Glomerular visceral epithelial cell (primary cell): ENCODE measurements around the gene ZMIZ1.

ENCODE experiments used
- DNase-seq: peaks from one replicate; pipeline ENCODE4 v3.0.0-alpha.2; 2016; ENCODE audit errors: extremely low spot score

The ZMIZ1 gene

DNA sequence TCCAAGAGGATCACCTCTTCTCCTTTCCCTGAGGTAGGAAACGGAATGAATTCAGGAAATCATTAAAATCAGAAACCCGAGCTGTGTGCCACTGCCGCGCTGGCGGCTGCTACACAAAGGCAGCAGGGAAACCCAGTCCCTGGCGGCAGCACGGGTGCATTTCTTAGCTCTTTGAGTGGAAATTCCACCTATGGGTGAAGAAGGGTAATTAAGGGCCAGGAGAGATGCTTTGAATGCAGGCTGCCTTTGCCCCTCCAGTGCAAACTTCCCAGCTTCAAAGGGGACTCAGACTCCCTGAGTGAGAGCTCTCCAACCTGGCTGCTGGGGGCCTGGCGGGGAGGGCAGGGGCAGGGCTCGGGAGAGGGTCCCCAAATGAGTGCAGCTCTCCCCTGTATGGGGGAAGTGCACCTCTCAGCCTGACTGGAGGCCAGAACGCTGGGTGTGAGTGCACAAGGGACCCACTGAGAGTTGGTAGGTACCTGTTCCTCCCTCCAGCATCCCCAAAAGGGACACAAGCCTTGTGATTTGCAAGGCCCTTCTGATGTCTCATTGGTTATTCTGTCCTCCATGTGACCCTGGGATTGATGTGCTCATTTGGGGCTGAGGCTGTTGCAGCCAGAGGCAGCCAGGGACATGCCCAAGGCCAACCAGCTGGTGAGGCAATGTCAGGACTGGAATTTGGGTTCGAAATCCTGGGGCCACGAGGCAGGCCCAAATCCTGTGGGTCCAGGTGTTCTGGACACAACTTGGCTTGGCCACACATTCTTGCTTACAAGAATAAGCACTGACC, 16.3 kb upstream of the ZMIZ1 start:
- no peak for DNase-seq

DNA sequence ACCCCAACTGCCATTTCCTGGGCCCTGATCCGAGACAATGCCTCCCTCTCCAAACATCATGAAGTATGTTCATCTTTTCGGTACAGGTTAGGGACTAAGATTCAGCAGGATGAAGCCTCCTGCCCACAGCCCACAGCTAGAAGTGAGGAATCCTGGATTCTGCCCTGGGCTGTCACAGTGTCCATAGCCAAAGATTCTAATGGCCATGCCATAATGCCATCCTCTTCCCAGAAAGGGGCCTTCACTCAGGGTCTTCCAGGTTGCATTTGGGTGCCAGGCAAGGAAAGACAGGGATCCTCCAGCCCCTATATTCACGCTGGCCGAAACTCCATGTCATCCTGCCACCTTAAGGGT, 15.7 kb upstream of the ZMIZ1 start:
- no peak for DNase-seq

DNA sequence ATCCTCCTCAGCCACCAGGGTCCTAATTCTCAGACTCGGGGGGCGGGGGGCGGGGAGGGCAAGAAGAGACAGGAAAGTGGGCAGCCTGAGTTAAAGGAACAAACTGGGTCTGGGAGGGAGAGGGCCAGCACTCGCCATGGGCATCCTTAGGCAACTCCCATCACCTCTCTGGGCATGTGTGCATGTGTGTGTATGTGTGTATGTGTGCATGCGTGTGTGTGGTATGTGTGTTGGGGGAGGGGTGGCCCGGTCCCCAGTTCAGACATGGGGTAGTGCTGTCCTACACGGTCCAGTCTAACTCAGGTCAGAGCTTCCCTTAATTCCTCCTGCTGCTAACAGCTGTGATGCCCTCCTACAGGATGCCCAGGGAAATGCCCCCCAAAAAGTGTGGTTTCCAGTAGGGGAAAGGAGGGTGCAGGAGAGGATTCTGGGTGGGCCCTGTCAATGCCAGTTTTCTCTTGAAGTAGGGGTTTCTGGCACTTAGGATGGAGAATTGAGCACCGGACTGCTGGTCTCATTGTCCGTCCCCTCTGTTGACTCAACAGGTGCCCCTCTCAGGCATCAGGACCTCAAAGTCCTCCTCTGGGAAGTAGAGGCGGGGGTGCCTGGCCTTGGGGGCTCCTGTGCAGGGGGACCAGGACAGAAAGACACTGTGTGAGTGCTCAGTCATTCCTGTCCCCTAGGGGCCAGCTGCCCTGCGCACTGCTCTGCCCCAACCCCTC, 15.1 kb upstream of the ZMIZ1 start:
- no peak for DNase-seq

DNA sequence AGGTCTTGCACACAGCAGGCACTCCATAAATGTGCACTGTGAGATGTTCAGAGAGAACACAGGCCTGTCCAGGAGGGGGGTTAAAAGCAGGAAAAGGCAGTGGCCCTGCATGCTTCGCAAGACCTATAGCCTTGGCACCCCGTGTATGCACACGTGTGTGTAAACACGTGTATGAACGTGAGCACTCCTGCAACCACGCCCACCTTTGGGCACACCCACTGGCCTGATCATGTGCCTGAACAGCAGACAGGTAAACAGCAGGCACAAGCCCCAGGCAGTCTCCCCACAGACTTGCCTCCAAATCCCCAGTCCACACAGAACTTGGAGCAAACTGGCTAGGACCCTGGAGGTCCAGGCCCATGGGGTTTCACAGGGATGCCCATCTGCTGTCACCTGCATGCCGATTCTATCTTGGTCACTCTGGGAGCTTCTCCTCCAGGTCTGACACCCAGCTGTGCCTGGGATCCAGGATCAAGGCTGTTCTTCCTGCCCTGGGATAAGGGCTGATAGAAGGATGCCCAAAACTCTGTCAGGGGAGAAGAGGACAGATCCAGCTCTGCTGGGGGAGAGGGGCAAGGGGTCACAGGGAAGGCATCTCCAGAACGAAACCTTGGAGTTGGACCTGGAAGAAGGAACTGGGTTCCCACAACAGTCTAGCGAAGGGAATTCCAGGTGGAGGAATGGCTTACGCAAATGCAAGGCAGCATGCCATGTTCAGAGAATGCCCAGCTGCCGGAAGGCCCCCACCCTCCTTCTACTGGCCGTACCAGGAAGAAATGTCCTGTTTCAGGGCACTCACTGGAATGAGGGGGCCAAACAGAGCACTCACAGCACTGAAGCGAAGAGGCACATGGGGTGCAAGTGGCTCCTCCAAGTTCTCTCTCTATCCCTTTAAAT, 14.3 kb upstream of the ZMIZ1 start:
- no peak for DNase-seq

DNA sequence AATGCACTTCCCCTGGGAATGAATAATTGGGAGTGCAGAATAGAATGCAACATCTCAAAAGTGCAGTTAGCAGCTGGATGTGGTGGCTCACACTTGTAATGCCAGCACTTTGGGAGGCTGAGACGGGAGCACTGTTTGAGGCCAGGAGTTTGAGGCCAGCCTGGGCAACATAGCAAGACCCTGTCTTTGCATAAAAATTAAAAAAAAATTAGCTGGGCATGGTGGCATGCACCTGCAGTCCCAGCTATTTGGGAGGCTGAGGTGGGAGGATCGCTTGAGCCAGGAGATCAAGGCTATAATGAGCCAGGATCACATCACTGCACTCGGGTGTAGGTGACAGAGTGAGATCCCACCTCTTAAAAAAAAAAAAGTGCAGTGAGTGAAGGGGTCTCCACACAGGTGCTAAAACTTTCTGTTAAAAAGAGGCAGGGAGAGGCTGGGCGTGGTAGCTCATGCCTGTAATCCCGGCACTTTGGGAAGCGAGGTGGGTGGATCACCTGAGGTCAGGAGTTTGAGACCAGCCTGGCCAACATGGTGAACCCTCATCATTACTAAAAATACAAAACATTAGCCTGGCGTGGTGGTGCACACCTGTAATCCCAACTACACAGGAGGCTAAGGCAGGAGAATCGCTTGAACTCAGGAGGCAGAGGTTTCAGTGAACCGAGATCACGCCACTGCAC, 13.5 kb upstream of the ZMIZ1 start:
- no peak for DNase-seq

DNA sequence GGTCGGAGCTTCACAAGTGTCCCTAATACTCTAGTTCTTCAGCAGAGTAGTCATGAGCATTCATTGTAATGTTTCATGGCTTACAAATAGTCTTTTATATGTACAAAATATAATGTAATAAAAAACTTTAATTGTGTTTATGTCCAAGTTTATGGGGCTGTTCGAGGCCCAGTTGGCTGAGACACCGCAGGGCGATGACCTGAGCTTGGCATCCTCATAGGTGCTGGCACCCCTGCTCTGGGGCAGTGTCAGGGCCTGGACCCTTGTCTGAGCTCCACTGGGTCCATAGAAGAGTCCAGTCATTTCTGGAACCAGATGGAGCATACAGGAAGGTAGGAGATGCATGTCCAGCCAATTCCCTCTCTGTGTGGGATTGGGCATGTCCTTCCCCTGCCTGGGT, 12.9 kb upstream of the ZMIZ1 start:
- no peak for DNase-seq

DNA sequence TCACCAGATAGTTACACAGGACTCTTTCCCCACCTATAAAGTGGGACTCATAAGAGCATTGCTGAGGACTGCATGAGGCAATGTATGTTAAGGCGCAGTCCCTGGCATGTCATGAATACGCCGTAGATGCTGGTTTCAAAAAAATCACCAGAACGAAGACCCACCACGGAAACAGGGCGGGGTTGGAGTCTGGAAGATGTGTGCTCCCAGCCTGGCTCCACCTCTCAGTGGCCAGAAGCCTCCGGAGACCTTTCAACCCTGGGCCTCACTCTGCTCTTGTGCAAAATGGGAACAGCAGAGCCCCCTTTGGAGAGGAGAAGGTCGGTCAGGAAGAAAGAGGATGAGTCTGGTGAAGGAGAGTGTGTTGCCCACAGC, 12.4 kb upstream of the ZMIZ1 start:
- no peak for DNase-seq

DNA sequence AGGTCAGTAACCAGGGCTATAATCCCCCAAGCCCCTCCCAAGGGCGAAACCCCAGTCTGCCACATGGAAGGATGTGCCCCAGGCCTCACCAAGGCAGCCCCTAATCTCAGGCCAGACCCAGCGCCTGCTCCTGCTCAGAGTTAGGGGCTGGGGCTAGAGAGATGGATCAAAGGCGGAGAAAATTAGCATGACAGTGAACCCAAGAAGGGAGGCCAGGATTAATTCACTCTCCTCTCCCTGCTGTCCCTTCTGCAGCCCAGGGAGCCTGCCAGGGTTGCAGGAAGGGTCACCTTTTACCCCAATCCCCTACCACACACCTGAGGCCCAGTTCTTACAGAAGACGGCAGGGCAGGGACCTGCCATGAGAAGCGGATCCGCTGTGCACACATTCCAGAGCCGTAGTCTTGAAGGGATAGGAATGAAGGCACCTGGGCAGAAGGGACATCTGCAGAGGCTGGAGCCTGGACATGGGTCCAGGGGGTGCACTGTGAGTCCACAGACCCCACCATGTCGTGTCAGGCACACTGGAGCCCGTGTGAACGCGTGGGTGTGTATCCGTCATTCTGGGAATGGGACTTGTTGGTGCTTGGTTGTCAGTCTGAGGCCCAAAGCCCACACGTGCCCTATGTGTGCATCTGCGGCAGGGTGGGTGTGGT, 11.9 kb upstream of the ZMIZ1 start:
- no peak for DNase-seq

DNA sequence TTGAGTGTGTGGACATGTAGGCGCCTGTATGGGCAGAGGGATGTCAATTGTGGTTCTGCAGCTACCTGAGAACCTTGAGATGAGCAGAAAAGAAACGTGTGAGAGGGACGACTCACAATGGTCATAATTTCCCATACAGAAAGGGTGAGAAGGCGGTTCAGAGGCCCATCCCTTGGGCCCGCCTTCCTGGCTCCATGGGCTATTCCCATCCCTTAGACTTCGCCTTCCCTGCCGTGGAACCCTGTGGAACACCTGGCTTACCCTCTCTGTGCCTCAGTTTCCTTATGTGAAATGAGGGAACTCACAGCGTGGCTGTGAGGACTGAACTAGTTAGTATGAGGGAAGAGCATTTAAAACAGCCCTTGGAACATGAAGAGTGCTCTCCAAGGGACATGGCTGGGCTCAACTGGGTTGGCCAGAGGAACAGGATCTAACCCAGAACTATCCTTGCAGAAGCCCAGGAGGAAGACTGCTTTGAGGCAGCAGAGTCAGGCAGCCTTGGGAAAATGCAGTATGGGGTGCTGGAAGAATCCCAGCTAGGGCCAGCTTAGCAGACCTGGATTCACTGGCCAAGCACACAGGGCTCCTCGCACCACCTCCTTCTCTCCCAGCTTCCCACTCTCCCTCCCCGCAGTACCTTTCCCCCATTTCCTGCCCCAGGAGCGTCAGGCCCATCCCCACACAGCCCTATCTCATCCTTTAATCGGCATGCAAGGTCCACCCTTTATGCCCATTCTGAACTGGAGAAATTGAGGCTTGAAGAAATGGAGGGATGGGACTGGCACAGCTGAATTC, 11.1 kb upstream of the ZMIZ1 start:
- no peak for DNase-seq

DNA sequence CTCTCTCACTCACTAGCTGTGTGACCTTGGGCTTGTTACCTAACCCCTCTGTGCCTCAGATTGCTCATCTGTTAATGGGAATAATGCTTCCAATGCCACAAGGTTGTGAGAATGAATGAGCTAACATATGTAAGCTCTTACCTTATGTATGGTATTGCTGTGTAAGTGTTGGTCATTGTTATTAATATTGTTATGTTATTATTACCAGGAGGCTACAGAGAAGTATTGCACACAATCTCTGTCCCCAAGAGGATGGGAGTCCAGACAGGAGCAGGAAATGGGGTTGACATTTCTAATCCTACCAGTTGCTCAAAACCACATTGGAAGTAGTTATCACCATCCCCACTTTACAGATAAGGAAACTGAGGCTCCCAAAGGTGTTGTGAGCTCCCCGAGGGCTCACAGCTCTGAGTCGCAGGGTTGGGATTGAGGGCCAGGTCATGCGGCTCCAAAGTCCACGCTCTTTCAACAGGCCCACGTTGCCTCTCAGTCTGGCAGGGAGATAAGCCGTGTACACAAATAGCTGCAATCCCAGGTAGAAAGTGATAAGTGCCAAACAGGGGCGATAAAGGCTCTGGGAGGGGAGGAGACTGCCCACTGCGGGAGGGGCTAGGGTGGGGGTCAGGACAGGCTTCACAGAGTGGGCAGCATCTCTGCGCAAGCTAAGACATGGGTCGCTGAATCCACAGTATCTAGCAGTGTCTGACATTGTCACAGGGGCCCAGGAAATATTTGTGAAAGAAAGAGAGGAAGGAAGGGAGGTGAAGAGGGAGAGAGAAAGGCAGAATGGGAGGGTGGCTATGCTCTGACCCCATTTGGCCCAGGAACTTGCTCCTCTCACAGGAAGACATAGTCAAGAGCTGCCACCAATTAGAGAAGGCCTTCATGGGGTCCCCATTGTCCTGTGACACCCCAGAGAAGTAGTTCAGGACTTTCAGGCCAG, 9.6 kb upstream of the ZMIZ1 start:
- DNase-seq: no peak

DNA sequence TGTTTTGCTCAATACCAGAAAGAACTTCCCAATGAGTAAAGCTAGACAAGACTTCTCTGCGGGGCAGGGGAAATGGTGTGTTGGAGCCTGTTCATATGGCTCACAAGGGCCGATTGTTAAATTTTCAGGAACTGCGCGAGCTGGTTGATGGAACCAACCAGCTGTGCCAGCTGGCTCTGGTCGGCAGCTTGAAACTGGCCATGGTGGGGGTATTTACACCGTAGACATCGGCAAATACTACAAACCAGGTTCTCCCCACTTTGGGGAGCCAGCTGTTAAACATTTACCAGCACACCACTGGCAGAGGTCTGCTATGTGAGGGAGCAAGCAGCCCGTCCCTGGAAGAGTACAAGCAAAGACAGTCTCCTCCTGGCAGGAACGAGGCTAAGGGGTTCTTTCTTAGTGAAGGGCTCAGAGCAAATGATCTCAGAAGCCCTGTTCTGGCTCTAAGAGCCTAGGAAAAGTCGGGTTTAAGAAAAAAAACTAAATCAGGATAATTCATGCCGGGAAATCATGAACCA, 8.8 kb upstream of the ZMIZ1 start:
- no peak for DNase-seq

DNA sequence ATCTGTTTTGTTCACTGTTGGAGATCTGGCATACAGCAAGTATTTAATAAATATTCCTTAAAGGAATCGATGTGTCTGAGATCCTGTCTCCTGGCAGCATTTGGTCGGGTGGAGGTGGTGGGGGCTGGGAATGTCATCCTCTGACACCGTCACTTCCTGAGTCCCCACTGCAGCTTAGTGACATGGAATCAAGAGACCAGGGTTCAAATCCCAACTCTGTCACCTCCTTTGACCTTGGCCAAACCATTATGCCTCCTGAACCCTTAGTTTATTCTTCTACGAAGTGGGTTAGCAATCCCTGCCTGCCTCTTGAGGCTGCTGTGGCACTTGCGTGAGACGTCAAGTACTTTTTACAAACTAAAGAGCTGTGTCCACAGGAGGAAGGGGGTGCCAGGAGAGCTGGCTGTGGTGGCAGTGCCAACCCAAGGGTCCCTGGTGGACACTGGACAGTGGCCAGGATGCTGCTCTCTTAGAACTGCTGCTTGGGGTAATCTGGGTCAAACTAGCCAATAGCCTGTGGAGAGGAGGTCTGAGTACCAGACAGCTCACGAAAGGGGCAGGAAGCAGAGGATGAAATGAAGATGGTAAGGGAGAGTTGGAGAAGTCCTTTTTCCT, 8.0 kb upstream of the ZMIZ1 start:
- no peak for DNase-seq

DNA sequence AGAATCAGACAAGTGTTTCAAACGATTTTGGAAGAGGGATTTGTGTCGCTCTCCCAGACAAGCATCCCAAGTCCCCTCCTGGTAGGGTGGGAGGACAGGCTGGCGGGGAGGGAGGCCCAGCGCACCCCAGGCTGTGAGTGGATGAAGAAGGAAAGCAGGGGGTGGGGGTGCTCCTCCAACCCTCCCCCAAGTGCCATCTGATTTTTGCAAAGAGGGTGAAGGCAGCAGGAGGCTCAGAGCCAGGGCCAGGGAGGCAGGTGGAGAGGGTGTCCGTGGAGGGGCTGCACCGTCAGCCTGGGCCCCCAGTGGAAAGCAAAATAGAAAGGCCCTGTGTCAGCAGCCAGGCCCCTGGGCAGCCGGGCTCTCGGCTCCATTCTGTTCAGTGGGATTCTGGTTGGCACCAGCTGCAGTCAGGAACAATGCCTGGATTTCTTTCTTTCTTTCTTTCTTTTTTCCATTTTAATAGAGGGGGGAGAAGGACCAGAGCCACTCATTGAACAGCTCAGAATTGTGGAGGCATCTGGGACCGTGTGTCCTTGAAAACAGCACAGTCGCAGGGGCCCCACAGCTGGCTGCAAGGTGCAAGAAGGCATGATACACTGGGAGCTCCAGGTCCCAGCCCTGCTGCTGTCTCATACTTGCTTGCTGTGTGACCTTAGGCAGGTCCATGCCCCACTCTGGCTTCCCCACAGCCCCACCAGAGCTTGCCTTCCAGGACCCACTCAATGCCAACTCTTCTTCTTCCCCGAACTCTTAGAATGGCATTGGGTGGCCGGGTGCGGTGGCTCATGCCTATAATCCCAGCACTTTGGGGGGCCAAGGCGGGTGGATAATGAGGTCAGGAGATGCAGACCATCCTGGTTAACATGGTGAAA, 7.1 kb upstream of the ZMIZ1 start:
- no peak for DNase-seq

DNA sequence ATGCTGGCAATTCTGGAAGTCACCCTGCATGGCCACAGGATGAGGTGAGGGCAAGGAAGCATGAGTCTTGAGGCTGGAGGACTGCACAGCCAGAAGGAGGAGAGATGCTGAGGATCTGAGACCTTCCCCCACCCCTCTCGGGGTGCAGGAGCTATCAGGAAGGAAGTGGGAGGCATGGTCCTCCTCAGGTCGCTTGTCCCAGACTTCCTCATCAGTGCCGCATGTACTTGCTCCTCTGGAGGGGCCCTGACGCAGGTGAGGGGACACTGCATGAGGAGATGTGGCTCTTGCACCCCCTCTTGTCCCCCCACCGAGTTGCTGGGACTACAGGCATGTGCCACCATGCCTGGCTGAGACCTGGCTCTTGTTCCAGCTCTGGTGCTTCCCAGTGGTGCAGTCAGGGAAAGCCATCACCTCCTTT, 5.7 kb upstream of the ZMIZ1 start:
- DNase-seq: no peak

DNA sequence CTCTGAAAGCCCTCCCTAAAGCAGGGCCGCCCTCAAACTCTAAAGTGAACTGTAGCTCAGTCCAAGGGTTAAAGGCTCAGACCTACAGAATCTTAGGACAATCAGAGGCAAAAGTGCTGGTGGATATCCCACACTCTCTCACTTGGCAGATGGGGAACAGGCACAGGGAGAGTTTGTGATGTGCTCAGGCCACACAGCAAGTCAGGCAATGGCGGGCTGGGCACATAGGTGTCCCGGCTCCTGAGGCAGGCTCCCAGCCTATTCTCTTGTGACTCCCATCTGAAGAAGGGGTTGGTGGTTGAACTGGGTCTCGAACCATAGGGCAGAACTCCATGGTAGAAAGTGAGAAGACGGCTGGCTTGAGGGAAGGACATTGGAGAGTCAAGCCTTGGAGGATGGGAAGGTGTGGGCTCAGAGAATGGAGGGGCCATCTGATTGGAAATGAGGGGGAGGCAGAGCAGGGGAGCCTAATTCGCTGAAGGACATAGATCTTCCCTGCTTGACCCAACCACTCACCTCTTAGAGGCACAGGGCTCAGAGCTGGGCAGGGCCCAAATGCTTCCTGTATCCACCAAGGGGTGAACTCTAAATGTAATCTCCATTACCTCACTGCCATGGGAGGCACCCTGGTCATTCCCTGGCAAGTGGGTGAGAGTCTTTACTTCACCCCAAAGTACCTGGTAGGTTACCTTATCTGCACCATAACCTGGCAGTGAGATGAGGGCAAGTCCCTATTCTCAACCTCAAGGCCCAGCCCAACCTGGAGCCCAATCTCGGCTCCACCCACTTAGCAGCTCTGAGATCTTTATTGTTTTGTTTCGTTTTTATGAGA, 4.9 kb upstream of the ZMIZ1 start:
- no peak for DNase-seq

DNA sequence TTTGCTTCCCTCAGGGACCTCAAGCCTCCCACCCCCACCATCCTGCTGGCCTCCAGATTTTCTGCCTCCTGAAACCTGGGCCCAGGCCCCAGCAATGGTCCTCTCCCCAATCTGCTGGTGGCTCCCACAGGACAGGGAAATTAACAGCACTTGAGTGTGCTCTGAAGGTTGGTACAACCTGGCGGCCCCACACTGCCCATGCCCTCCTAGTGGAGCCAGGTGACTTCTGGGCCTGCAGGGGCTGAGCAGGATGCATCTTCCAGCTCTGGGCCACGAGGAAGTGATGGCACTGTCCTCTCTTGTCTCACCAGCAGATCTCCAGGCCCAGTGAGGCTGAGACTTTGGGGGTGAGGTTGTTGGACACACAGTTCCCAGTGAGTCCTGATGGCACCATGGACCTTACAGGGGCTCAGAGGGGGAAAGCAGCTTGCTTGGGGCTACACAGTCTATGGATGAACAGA, 3.6 kb upstream of the ZMIZ1 start:
- no peak for DNase-seq

DNA sequence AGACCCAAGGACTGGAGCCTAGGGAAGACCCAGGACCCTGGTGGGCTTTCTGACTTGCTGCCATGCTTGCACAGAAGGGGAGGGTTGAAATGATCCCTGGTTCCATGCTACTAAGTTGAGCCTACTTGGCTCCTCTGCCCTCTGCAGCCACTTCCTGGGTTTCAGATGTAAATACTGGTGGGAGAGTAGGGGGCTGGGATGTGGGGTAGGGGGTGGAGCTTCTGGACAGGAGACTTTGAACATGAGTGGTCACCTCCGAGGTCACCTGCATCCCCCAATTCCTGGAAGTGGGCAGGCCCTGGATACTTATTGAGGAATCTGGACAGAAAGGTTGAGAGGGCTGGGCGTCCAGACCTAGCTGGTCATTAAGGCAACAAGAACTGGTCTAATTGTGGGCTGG, 2.9 kb upstream of the ZMIZ1 start:
- DNase-seq: no peak
